Body of pancreas (tissue), 4 donors: Measurements from ENCODE around the gene MGME1.

ENCODE experiments used
- POLR2A ChIP-seq, 3 donors: fragments of 450-650 bp; IDR thresholded peaks; one replicate each; pipeline ENCODE4 v1.6.1; 2016; ENCODE audit warnings: antibody characterized with exemption in 3 of 3, mild to moderate bottlenecking in 2 of 3
- TF ChIP-seq, protein P1 (sequence below), 7 experiments: fragments of 450-650 bp in 4 of 7; fragments of 200-600 bp in 3 of 7; sonication (generic) in 3 of 7; IDR thresholded peaks; one replicate each; pipeline ENCODE4 v1.5.1; 2016 to 2019; ENCODE audit warnings: antibody characterized with exemption in 7 of 7

DNA sequence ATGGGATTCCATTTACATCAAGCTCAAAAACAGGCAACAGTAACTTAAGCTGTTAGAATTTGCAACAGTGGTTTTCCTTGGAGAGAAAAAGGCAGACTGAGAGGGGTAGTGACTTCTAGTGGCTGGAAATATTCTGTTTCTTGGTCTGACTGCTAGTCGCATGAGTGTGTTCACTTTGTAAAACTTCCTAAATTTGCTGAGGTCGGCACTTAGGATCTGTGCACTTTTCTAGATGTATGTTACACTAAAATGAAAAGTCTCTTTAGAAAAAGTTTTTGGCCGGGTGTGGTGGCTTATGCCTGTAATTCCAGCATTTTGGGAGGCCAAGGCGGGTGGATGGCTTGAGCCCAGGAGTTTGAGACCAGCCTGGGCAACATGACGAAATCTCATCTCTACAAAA is 70.2 kb downstream of the MGME1 start:
- TF ChIP-seq, protein P1, sequence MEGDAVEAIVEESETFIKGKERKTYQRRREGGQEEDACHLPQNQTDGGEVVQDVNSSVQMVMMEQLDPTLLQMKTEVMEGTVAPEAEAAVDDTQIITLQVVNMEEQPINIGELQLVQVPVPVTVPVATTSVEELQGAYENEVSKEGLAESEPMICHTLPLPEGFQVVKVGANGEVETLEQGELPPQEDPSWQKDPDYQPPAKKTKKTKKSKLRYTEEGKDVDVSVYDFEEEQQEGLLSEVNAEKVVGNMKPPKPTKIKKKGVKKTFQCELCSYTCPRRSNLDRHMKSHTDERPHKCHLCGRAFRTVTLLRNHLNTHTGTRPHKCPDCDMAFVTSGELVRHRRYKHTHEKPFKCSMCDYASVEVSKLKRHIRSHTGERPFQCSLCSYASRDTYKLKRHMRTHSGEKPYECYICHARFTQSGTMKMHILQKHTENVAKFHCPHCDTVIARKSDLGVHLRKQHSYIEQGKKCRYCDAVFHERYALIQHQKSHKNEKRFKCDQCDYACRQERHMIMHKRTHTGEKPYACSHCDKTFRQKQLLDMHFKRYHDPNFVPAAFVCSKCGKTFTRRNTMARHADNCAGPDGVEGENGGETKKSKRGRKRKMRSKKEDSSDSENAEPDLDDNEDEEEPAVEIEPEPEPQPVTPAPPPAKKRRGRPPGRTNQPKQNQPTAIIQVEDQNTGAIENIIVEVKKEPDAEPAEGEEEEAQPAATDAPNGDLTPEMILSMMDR (IDR thresholded peaks at IDR 0.05): no peak
- no peak for TF ChIP-seq POLR2A (IDR thresholded peaks at IDR 0.05)
